ENCODE data around the gene CDC42BPB. TPM values are rescaled to one million over a fixed set of nuclear protein-coding genes. Genes with fewer than 3 reads are reported as not detected.

The CDC42BPB gene
- total RNA-seq, 1 experiment from 2014 or later = 59.5 TPM

GRCh38 chr14:102999227-102999895 is 58.0 kb downstream of the CDC42BPB start:
- no peak for DNase-seq (ENCODE audit: low read depth)

DNA sequence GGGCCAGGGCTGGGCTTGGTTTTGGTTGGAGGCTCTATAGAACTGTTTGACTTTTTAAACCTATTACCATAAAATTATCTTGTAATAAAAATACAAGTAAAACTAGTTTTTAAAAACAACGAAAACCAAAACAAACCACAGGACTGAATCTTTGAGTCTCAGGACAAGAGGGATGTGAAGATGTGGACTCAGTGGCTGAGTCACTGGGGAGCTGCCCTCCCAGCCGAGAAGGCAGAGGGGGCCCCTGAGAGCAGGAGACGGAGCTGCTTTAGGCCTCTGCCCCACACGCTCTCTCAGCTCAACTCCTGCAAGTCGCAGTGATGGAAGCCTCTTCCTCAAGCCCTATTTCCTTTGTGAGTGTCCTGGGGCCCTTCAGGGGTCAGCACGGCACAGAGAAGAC is 59.0 kb downstream of the CDC42BPB start:
- no peak for DNase-seq (ENCODE audit: low read depth)

- DNase-seq (ENCODE audit: low read depth) = no peak
Observed at GRCh38 chr14:102996941-102997340, 60.4 kb downstream of the CDC42BPB start.

DNA sequence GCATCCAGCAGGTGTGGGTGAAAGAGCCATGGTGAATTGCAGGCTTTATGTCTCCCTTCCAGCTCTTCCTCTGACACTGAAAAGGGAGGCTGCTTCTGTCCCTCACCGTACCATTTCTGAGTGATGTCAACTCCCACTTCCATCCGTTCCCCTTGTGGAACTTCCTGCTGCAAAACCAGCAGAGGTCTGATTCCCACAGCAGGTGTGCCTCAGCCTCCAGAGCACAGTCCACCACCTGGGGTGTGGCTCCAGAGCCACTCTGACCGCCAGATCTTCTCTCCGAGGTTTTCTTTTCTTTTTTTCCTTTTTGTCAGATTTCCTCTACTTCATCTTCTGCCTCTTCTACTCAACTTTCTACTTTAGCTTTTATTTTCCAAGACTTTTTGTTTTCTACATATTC is 62.7 kb downstream of the CDC42BPB start:
- no peak for DNase-seq (ENCODE audit: low read depth)

DNA sequence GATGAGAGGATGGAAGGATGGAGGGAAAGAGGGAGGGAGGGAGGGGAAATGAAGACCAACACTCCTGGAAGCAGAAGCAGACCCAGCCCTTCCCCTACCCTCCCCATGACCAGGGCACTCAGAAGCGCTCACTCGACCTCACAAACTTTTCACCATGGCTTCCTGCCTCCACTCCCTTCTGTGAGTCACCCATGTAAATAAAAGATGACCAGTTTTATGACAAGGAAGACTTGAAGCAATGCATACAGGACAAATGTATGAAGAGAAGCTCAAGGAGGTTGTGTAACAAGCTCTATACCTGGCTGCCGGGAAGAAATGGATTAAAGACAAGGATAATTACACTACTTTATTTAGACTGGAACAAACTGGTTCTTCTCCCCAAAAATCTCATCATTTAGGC is 63.8 kb downstream of the CDC42BPB start:
- peak; percentile 49 for DNase-seq (ENCODE audit: low read depth)

GRCh38 chr14:102991376-102991775 is 66.0 kb downstream of the CDC42BPB start:
- peak; percentile 29 for DNase-seq (ENCODE audit: low read depth)

- peak; percentile 44 for DNase-seq (ENCODE audit: low read depth)
Observed at GRCh38 chr14:102988054-102988453, 69.3 kb downstream of the CDC42BPB start.

GRCh38 chr14:102986810-102987579 is 70.4 kb downstream of the CDC42BPB start:
- peak; percentile 55 for DNase-seq (ENCODE audit: low read depth)

DNA sequence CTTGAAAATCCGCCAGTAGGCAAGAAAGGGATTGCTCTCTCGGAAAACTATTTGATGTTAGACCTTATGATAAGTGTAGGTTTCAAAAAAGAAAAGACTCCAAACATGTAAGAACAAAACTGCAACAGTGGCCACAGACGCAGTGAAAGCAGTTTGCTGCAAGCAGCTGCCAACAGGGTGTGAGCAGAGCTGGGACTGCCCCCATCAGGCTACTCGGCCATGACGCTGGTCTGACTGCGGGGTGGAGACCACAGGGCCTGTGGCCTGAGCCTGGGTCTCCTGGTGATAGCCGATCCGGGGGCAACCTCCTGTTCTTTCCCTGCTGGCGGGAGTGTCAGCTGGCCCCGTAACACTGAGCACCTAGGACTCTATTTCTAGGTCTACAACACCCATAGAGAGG is 71.7 kb downstream of the CDC42BPB start:
- no peak for DNase-seq (ENCODE audit: low read depth)

DNA sequence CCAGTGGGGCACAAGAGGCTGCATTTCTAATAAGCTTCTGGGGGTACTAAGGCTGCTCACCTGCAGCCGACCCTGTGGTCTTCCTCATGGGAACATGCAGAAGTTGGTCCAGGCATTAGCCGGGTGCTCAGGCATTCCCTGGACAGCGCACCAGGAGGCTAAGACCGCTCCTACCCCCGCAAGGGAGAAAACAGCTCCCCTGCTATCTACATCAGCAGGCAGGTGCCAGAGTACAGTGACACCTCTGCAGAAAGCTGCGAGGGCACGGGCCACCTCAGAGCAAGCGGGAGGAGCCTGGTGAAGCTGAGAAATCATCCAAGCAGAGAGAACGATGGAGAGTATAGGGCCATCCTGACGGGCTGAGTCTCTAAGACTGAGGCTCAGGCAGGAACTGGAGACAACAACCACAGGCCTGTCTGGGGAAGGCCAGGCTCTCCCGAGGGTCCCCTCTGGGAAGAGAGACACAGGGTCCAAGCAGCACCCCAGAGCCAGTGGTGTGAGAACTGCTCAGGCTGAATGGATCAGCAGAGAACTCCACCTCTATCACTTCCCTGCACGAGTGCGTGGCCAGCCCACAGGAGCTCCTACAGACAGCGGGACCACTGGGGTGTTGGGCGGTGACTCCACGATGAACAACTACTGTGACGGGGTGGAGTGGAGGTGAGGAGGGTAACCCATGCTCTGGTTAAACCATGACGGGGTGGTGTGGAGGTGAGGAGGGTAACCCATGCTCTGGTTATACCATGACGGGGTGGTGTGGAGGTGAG is 72.8 kb downstream of the CDC42BPB start:
- no peak for DNase-seq (ENCODE audit: low read depth)

DNA sequence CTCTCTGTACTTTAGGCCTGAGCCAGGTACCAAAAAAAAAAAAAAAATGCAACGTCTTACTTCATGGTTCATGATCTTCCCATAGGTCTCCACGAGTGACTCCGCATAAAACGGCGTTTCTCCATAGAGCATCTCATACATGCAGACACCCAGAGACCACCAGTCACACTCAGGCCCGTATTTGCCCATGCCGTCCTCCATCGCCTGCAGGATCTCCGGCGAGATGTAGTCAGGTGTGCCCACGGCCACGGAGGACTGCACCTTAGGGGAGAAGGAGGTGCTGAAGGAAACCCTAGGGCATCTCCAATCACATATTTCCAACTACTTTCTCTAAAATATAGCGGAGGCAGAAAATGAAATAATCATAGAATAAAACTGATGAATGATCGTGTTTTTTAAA is 73.9 kb downstream of the CDC42BPB start:
- no peak for DNase-seq (ENCODE audit: low read depth)

GRCh38 chr14:102982852-102983470 is 74.4 kb downstream of the CDC42BPB start:
- no peak for DNase-seq (ENCODE audit: low read depth)

DNA sequence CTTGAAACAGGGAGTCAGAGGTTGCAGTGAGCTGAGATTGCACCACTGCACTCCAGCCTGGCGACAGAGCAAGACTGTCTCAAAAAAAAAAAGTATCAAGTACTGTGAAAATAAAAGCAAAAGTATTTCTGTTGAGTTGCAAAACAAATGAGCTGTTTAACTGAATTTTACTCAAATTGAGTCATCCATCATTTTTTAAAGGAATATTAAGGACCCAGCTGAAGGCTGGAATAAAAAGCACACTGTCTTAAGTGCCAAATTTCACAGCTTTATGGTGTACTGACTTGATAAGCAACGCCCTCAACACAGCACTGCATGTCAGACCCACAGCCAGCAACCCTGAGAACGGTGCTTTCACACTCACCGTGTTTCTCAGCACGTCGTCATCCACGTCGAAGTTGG is 76.9 kb downstream of the CDC42BPB start:
- DNase-seq (ENCODE audit: low read depth) = no peak

DNA sequence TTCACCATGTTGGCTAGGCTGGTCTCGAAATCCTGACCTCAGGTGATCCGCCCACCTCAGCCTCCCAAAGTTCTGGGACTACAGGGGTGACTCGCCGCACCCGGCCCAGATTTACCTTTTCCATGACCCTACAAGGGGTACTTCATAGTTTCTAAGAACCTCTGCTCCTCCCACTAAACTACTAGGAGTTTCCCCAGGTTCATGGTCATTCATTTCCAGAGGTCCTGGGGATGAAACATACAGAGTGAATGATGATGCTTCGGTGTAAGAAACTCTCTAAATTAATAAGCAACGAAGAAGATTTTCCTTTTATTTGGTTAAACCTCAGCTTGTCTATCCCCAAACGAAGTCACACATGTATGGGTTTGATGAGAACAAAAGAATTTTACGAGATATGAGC is 77.9 kb downstream of the CDC42BPB start:
- no peak for DNase-seq (ENCODE audit: low read depth)

- DNase-seq (ENCODE audit: low read depth) = no peak
Observed at GRCh38 chr14:102977475-102977874, 79.9 kb downstream of the CDC42BPB start.

DNA sequence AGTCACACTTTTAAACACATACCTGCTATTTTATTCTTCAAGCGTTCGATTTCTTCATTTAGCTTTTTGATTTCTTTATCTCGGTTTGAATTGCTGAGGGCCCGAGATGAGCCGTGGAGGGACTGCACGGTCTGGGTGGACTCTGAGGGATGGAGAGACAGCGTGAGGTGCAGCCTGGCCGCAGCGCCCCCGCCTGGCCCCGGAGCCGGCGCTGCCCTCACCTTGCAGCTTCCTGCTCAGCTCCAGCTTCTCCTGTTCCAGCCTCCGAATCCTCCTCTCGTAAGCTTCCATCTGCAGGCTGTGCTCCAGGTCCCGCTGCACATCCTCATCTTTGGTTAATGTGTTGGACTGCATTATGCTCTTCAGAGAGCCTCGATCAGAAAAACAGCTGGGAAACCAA is 81.7 kb downstream of the CDC42BPB start:
- no peak for DNase-seq (ENCODE audit: low read depth)

DNA sequence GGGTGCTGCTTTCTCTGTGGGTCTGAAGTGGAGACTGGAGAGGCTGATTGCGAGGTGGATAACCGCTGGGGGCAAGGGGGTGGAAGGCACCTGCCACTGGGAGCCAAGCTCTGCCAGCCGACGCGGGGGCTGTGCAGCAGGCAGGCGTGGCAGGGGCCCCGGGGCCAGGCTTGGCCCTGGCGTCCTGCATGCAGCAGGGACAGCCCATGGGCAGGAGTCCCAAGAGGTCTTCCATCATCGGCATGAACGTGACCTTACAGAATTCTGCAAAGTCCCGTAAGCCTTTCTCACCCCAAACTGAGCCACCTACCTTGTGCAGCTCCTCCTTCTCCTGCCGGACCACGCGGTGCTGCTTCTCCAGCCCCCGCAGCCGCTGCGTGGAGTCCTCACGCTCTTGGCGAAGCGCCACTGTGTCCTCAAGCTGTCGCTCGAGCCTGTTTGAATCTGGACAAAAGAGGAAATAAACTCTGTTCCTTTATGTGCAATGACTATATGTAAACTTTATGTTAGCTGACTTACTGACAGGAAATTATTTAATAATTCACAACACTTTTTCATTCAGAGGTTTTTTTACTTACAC is 83.6 kb downstream of the CDC42BPB start:
- DNase-seq (ENCODE audit: low read depth) = no peak

- no peak for DNase-seq (ENCODE audit: low read depth)
Observed at GRCh38 chr14:102971836-102972606, 85.3 kb downstream of the CDC42BPB start.

- no peak for DNase-seq (ENCODE audit: low read depth)
Observed at GRCh38 chr14:102971314-102971713, 86.0 kb downstream of the CDC42BPB start.

DNA sequence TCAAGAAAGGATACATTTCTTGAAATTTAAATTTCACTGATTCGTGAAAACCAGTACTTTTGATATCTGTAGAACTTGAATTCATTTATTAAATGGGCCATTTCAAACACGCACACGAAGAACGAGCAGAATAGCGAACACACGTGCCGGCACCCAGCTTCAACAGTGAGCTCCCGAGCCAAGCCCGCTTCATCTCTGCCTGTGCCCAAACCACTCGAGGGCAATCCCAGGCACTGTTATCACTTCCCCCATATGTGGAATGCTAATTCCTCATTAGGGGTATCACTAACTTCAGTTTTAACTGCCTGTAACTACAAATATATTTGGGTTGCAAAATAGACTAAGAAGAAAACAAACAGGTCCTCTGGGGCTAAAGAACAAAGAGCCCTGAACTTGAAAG is 86.9 kb downstream of the CDC42BPB start:
- DNase-seq (ENCODE audit: low read depth) = no peak

DNA sequence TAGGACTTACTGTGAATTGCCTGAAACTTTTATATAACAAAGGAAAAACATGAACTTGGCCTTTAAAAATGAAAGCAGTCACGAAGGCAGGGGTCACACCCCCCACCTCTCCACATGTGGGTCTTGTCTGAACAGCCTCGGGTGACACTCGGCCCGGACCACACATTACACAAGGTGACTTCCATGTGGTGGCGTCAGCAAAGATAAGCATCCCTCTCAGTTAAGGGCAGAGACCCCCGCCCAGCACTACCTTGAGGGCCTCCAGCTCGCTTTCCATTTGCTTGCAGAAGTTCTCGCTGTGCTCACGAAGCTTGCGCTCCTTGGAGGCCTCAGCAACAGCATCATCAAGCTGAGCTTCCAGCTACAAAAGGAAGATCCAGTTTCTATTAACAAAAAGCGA is 87.4 kb downstream of the CDC42BPB start:
- DNase-seq (ENCODE audit: low read depth) = no peak
